Testis (tissue), 3 donors: Measurements from ENCODE around the gene CDON. TPM values are rescaled to one million over a fixed set of nuclear protein-coding genes. Genes with fewer than 3 reads are reported as not detected.

ENCODE experiments used
- DNase-seq: peaks from one replicate; pipeline ENCODE4 v3.0.0-alpha.2; 2019
- H3K27ac ChIP-seq, 2 donors: fragments of 200-600 bp; sonication (generic); one replicate each; pipeline ENCODE4 v1.5.1; 2019
- H3K27me3 ChIP-seq: fragments of 200-600 bp; sonication (generic); one replicate; pipeline ENCODE4 v1.5.1; 2019
- H3K36me3 ChIP-seq: fragments of 200-600 bp; sonication (generic); one replicate; pipeline ENCODE4 v1.5.1; 2017; ENCODE audit warnings: low read depth; ENCODE audit errors: missing control alignments
- H3K4me1 ChIP-seq: fragments of 200-600 bp; sonication (generic); one replicate; pipeline ENCODE4 v1.5.1; 2019
- H3K4me3 ChIP-seq, 2 donors: fragments of 200-600 bp; sonication (generic); one replicate each; pipeline ENCODE4 v1.5.1; 2017 to 2019
- H3K9me3 ChIP-seq: fragments of 200-600 bp; sonication (generic); one replicate; pipeline ENCODE4 v1.5.1; 2017
- CTCF ChIP-seq, 3 experiments: fragments of 450-650 bp in 2 of 3; fragments of 200-600 bp in 1 of 3; sonication (generic) in 1 of 3; IDR thresholded peaks; one replicate each; pipeline ENCODE4 v1.5.1; 2016 to 2019; ENCODE audit warnings: antibody characterized with exemption in 3 of 3, mild to moderate bottlenecking in 2 of 3, moderate library complexity in 1 of 3
- POLR2A ChIP-seq: fragments of 450-650 bp; IDR thresholded peaks from one replicate; pipeline ENCODE4 v1.6.1; 2017; ENCODE audit warnings: antibody characterized with exemption, mild to moderate bottlenecking, moderate library complexity
- WGBS, 2 donors: methylation state at CpG; one replicate each; pipeline ENCODE4 v1.1.5; 2018; 5-methylcytosine and 5-hydroxymethylcytosine counted together
- intact Hi-C: fragments of 100-400 bp; cut with DNase I; formaldehyde crosslinking; loops from one replicate; pipeline ENCODE4 v1.15.1; 2023; ENCODE audit warnings: low total_unique reads
- polyA plus RNA-seq: library from polyadenylated mRNA; stranded (reverse); fragments of 350-450 nt; fragmentation: Illumina TruSeq; extraction: RNeasy Lipid Tissue Mini Kit (QIAGEN cat#74804); gene quantifications from one replicate; pipeline ENCODE4 v1.2.3, GENCODE V29; 2014; ENCODE audit warnings: low read depth, low replicate concordance; ENCODE audit not compliant: insufficient read depth
- total RNA-seq, 2 donors: library from RNA; depleted of rRNA; stranded (reverse); fragments of >200 nt; gene quantifications; one replicate each; pipeline ENCODE4 v1.2.3, GENCODE V29; 2016

The CDON gene
- total and polyA plus RNA-seq, 3 donors from 2014 or later, result 20.6 to 27.7 (median 23.9) TPM

DNA sequence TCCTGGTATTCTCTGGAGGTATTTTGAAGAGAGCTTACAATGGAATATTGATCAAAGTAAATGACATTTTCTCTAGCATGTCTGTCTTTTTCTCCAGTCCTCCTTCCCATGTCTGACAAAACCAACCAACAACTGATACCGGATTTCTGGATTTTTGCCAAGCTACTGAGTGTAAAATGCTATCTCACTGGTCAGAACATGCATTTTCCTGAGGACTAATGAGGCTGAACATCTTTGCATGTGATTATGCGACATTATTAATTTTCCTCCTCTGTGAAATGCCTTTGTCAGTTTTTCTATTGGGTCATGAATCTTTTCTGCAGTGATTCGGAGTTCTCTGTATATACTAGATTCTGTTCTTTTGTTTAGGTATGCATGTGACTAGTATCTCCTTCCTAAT is 51.4 kb downstream of the CDON start:
- H3K4me3 ChIP-seq, result no peak overlapping the region
- no peak for DNase-seq
- no peaks in the 10 kb centered on the region for H3K36me3 ChIP-seq
- TF ChIP-seq CTCF (IDR thresholded peaks at IDR 0.05), result no peak
- TF ChIP-seq POLR2A, result no peak
- no peak overlapping the region for H3K27ac ChIP-seq
- intact Hi-C loops, result no loop called here
- no peaks in the 10 kb centered on the region for H3K9me3 ChIP-seq
- H3K4me1 ChIP-seq, result no peaks in the 10 kb centered on the region
- no peaks in the 10 kb centered on the region for H3K27me3 ChIP-seq
- WGBS, 2 donors, result 65 to 69% methylated on average over 3 of the region's 3 CpGs

GRCh38 chr11:126008956-126009355 is 53.7 kb downstream of the CDON start:
- no peaks in the 10 kb centered on the region for H3K27me3 ChIP-seq
- TF ChIP-seq POLR2A, result no peak
- no peak for TF ChIP-seq CTCF (IDR thresholded peaks at IDR 0.05)
- 85 to 87% methylated on average over 8 of the region's 8 CpGs for WGBS, 2 donors

DNA sequence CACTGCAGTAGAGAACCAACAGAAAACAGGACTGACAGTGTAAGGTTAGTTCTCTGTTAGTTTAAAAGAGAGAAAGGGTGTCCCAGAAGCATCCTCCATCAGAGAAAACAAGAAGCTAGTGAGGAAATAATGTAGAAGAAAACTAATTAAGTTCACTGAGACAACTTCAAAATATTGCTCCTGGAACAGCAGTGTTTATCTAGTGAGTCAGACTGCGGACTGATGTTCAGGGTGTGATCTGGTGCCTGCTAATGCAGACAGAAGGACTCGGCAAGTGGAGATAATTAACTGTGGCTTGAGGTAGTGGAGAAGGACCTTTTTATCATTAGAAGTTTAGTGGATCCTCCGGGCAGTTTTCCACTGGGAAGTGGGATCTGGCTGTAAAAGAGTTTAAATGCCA is 55.4 kb downstream of the CDON start:
- peak; percentile 21 for DNase-seq

More at GRCh38 chr11:126008956-126009355, 53.7 kb downstream of the CDON start:
- DNase-seq, result no peak
- Histone ChIP-seq H3K4me3 (no peak overlapping the region), H3K36me3 (no peaks in the 10 kb centered on the region), H3K27ac (no peak overlapping the region), H3K9me3 (no peaks in the 10 kb centered on the region), H3K4me1 (no peaks in the 10 kb centered on the region)
- intact Hi-C loops, result no loop called here

DNA sequence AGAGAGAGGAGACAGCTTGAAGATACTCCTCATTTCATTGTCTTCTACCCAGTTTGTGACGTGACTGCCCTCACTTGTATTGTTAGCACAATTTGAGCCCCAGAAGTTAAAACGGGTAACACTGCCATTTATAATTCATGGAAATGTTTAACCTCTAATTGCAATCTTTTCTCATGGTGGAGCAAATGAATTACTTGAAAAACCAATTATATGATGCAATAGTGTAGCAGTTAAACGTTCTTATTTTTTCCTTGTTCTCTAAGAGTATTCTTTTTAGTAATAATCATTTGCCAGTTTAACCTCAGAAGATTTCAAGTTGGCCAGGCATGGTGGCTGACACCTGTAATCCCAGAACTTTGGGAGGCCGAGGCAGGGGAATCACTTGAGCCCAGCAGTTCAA is 56.6 kb downstream of the CDON start:
- H3K9me3 ChIP-seq, result no peaks in the 10 kb centered on the region
- no peak overlapping the region for H3K4me3 ChIP-seq
- H3K27ac ChIP-seq, result no peak overlapping the region
- TF ChIP-seq POLR2A (no peak), CTCF (IDR thresholded peaks at IDR 0.05) (no peak)
- WGBS, 2 donors, result 88 to 91% methylated on average over 4 of the region's 4 CpGs
- intact Hi-C loops, result no loop called here
- H3K27me3 ChIP-seq, result no peaks in the 10 kb centered on the region
- no peaks in the 10 kb centered on the region for H3K4me1 ChIP-seq
- DNase-seq, result no peak
- H3K36me3 ChIP-seq, result no peaks in the 10 kb centered on the region

More for the DNA sequence above, 55.4 kb downstream of the CDON start:
- Histone ChIP-seq H3K27me3 (no peaks in the 10 kb centered on the region), H3K4me3 (no peak overlapping the region), H3K4me1 (no peaks in the 10 kb centered on the region), H3K9me3 (no peaks in the 10 kb centered on the region), H3K36me3 (no peaks in the 10 kb centered on the region), H3K27ac (no peak overlapping the region)
- intact Hi-C loops, result no loop called here
- WGBS, 2 donors, result 47 to 52% methylated on average over 3 of the region's 3 CpGs
- no peak for TF ChIP-seq POLR2A
- TF ChIP-seq CTCF (IDR thresholded peaks at IDR 0.05), result no peak

GRCh38 chr11:126002181-126002580 is 60.5 kb downstream of the CDON start:
- no peak overlapping the region for H3K27ac ChIP-seq
- intact Hi-C loops, result no loop called here
- no peaks in the 10 kb centered on the region for H3K9me3 ChIP-seq
- no peak for DNase-seq
- WGBS, 2 donors, result 70 to 79% methylated on average over 4 of the region's 4 CpGs
- no peaks in the 10 kb centered on the region for H3K27me3 ChIP-seq
- H3K36me3 ChIP-seq, result no peaks in the 10 kb centered on the region
- TF ChIP-seq CTCF (IDR thresholded peaks at IDR 0.05), result no peak
- TF ChIP-seq POLR2A, result no peak
- H3K4me1 ChIP-seq, result no peaks in the 10 kb centered on the region
- no peak overlapping the region for H3K4me3 ChIP-seq
